Activated T-cell treated with anti-CD3 and anti-CD28 coated beads for 4 hours (primary cell): ENCODE results near the gene CCDC141.

Experiments used
- DNase-seq: peaks from one replicate; pipeline ENCODE4 v3.0.0-alpha.2; 2020

The CCDC141 gene

DNA sequence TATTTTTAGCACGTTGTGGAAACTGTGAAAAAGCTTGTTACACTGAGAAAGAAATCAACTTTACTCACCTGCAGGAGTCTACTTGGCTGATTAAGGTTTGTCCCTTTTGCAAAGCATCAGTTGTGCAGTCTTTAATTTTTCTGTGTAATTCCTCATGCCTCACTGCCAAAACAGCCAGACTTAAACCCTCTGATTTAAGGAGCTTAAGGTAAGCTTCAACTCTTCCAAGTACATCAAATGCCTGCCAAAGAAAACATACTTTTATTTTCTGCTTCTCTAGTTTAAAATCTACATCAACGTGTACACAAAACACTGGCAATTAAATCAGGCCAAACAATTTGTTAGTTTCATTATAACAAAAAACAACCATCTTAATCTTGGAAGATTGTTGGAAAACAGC, 144.7 kb downstream of the CCDC141 start:
- DNase-seq, result no peak

DNA sequence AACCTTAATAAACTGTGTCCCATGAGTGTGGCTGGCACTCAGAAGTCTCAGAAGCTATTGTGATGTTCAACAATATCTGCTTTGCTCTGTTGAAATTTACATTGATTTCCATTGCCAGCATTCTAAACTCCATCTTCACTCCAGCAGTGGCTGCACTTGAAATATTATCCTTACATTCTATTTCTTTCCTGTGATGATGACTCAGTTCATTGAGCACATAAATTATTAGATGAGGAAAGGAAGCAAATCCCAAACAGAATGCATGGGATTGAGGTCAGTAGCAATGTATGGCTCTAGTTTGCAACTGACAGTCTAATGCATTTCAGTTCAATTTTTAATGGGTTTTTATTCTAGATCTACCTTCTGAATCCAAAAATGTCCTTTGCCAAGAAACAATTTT, 150.3 kb downstream of the CCDC141 start:
- DNase-seq, result no peak

DNA sequence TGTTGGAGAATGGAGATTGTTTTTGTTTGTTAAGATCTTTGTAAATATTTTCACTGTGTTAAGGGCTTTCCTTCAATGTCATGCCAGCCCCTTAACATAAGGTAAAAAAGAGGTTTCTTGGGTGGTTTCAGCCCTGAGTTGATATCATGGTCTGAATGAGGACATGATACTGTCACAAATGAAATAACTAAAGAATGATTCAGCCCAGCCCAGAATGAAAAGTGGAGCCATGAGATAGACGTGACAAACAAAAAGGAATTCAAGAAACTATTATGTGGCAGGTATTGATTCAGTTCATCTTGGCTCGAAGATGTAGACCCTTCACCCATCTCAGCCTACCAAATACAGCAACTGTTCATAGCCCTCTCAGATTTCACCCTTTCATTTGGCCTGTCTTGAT, 154.1 kb downstream of the CCDC141 start:
- DNase-seq, result no peak

DNA sequence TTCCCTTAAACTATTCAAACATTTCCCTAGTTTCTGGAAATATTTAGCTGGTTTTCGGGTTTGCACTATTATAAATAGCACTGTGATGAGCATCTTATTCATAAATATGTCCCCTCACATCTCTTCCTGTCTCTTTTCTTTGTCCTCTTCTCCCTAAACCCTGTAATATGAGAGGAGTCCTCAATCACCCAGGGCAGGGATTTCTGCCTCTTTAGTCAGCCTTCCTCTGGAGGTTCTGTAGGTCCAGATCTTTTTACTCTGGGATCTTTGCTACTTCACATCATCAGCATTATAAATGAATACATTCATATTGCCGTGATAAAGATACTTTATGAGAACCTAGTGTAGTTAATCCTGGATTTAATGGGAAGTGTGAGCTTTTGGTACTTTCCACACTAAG, 154.8 kb downstream of the CCDC141 start:
- no peak for DNase-seq

DNA sequence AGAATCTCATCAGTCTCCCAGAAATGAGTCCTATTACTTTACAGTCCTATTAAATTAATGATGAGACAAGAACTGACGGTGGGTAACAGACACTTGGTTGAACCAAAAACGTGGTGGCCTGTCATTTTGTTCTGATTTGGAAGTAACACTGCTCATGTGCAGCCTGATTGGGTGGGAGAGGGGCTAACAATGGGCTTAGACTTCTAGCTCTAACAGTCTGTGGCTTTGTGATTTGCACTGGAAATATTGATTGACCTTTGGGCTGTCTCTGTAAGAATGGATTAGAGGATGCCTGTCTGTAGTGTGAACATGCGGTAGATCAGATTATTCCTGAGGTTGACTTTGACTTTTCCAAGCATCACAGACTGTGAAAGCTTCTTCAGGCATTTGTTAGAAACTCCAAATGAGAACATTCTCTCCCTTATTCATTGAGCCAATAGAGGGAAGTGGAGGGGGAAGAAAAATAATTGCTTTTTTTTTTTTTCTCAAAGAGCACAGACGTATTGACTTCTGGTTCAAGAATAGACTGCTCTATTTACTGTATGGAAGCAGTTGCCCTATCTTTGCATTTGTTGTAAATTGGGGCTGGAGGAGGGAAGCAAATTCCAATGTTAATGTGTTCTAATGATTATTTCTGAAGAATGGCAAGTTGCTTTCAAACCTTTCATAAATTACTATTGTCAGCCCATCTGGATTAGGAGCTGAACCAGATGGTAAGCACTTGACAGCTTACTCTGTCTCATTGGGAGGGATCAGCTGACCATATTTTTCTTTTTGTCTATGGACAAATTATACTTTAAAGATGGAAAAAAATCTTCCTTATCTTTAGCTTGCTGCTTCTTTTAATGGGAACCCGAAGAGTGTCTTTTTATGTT, 156.9 kb downstream of the CCDC141 start:
- no peak for DNase-seq

DNA sequence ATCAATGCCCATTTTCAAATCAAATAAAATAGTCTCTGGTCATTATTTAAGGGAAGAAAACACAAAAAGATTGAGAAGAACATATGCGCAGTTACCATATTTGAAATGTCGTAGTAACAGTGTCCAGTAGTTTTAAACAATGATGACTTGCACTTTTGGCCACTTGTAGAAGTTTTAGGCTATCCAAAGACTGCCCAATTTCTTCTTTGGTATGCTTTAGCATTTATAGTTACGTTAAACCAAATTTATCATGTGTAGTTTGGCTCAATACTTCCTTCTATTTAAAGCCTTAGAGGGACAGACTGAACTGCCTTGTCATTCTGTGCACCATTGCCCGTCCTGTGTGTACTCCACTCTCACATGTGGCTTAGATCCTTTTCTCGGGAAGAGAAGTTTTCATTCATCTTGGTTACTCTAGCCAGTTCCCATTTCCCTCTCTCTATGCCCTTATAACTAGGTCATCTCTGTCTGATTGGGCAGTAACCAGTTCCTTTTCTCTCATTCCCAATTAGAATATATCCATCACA, 157.9 kb downstream of the CCDC141 start:
- no peak for DNase-seq

DNA sequence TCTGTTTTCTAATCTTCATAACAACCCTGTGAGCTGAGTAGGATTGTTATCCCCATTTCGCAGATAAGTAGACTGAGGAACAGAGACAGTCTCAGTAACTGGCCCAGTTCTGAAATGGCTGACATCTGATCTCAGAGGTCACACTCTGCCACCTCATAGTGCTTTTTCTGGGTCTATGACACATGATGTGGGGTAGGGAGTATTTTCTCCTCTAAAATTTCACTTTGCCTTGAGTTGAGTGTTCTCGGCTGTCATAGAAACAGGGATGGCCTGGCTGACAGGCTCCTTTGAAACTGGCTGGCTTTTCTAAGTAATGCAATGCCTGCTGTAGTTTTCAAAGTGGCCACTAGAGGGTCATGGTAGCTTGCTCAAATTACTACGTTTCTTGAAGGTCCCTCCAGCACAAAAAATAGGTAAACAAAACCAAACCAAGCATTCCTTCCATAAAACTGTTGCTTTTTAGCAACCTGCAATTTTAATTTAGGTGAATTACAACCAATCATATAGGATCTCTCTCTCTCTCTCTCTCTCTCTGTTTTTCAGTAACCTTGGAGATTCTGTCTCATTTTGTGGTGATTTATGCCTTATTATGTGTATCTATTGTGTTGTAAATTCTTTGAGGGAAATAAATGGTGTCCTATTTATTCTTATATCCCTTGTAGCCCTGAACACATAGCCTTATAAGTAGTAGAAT, 158.5 kb downstream of the CCDC141 start:
- DNase-seq, result peak; percentile 54

DNA sequence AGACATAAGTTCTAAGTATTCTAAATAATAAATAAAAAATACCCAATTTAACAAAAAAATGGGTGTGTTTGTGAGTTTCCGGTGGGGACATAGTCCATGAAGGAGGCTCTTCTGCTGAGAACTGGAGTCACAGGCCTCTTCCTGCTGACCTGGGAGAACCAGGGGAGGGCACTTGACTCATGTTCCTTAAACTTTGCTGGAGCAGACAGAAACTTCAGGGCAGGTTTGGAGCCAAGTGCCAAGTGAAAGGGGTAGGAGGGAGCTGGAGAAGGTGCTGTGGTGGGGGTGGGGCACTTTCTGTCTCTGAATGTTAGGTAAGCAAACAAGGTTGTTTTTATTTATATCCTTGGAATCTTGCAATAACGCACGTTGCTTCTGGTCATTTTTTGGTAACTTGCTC, 163.9 kb downstream of the CCDC141 start:
- no peak for DNase-seq

DNA sequence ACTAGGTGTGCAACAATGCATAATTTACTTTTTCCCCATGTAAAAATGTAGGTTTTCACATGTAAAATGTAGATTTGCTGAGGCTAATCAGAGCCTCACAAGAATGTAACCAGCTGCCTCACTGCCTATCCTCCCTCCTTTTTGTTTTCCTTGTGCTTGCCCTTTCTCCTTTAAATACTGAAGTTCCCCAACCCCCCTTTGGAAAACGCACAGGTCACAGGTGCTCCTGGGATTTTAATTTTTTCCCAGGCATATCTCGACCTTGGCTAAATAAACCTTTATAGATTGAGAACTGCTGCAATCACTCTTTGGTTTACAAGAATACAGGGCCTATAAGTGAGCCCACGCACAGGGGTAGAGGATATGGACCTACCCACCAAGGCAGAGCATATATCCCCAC, 165.5 kb downstream of the CCDC141 start:
- no peak for DNase-seq

DNA sequence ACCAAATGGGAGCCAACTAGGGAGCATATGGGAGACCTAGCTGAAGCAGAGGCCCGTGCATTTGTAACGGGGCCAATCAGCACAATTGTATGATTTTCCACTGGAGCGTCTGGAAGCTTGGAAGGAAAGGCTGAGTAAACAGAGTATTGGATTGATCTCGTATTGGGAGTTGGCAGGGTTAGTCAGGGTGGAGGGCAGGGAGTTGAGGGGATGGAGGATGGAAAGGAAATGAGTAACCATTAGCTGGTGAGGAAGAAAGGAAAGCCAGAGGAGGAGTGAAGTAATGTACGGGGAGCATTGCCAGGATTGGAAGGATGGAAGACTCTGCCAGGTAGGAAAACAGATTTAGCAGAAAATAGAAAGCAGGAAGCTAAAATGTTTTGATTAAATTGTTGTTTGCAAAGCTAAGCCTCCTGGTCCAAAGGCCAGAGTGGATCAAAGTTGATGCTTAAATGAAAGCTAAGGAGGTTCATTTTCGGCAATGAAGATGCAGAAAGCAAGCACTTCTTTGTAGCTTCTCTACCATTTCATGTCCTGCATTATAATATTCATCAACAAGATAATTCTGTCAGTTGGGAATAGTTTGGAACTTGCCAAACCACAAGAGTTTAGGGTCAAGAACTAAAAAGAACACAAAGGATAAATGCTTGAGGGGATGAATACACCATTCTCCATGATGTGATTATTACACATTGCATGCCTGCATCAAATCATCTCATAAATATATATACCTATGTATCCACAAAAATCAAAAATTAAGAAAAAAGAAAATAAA, 167.1 kb downstream of the CCDC141 start:
- DNase-seq, result no peak

DNA sequence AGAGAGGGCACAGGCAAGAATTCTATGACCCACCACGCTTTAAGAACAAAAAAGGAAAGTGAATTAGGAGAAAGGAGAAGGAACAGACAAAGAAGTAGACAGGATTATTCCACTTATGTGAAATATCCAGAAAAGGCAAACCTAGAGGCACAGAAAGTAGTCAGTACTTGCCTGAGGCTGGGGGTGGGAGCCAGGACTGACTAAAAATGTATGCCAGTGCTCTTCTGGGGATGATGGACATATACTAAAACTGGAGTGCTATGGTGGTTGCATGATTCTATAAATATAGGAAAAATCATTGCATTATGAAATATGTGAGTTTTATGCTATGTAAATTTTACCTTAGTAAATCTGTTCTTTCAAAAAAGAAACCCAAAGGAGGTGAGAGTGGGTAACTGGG, 168.9 kb downstream of the CCDC141 start:
- no peak for DNase-seq

DNA sequence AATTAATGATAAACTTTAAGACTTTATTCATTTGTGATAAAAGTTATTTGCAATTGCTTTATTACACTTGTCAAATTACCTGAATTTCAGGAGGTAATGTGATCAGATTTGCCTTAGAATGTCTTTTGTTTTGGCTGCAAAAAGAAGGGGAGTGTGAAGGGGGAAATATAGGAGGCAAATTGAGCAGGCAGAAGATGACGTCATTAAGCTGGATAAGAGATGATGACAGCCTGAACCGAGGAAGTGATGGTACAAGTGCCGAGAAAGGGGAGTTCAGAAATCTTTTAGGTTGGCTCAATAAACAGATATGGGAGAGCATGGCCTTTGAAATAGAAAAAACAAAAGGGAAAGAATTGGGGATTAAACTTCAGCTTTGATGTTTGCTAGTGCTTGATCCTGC, 169.7 kb downstream of the CCDC141 start:
- DNase-seq, result no peak

DNA sequence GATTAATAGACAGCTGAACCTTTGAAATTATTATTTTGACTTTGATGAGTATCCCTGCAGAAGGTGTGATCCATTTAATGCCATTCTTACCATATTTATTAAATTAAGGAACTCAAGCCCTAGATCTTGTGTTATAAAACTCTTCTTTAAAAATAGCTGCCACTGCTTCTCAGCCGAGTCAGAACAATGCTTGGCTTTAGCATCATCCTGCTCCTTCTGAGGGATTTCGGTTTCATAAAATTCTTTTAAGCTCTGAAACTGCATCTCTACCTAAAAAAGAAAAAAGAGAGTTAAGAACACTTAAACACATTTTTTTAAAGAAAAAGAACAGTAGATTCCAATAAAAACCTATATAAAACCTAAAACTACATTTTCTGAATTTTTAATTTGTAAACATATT, 172.1 kb downstream of the CCDC141 start:
- DNase-seq, result no peak

DNA sequence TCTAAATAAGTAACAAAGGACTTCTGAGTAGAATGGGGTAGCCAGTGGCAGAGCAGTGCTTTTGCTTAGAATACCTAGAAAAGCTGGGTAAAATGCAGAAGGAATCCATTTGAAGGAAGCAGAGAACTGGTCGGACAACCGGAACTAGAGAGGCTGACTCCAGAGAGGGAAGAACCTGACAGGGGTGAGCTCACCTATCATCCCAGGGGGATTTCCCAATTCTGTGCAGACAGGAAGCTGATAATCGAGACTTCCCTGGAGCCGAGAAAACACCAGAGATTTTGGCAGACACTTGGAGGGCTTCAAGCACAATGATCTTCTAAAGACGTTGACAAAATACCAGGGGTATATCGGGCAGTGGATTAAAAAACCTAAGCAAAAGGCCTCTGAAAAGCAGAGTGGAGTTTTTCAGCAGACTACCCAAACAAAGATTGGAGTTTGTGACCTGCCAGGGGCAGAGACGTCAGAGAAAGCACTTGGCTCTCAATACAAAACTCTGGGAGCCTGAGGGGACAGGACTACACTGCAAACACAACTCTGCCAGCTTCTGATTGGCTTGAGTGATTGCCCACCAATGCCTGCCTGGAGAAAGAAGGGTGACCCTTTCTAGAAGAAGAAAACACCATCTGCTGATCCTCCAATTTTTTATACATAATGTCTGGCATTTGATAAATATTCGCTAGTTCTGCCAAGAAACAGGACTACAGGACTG, 175.3 kb downstream of the CCDC141 start:
- no peak for DNase-seq

DNA sequence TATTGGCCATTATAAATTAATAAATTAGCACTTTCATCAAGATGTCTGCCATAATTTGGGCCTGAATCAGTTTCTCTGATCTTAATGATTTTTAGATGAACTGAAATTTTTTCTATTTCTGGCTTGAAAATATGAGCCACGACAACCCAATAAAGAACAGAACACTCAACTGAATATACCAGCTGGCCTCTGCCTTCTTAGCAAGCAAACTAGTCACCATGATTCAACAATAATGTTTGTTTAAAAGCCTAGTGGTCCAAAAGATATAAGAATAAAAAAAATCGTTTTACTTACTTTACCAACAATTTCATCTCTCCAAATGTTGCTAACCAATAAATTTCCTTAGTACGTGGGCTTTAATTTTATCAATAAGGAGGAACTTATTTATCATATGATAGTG, 176.0 kb downstream of the CCDC141 start:
- DNase-seq, result no peak

DNA sequence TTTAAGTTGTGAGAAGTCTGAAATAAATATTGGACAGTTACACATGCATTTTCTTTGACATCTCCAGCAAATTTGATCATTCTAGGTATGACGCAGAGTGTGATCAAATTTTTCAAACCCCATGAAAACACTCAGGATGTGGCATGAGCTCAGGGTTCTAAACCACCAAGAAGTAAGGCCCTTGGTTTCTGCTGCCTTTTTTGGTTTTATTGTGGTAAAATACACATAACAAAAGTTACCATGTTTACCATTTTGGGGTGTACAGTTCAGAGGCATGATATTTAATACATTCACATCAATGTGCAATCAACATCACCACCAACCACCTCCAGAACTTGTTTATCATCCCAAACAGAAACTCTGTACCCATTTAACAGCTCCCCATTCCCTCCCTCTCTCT, 178.4 kb downstream of the CCDC141 start:
- no peak for DNase-seq

DNA sequence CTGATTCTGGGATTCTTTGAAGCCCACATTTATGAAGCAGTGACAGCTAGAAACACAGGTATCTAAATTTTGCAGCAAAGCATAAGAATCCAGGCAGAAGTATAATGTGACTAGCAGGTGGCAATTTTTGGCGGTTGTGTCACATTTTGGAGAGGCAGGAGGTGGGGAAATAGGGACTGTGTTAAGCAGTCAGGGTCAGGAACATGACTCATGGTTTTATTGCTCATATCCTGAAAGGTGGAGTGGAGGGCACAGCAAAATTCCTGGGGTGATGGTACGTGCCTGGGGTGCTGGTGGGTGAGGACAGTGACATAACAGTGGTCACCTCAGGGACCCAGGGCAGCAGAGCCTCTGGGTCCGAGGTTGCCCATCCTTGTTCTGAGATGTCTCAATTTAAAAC, 179.2 kb downstream of the CCDC141 start:
- no peak for DNase-seq

DNA sequence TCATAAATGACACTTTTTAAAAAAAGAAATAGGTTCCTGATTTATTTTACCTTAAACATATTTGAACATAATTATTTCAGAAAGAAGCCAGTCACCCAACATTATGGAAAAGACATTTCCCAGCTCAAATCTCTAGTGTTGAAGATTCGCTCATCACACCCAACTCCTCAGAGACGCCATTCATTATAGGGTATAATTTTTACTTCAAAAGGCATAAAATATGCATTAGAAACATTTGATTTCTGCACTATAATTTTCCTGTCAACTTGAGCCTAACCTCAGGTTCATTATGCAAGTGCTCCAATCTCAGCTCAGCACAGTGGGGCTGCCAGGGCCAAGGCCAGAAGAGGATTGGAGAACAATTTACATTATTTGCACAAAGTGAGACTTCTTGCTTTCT, 183.9 kb downstream of the CCDC141 start:
- no peak for DNase-seq

DNA sequence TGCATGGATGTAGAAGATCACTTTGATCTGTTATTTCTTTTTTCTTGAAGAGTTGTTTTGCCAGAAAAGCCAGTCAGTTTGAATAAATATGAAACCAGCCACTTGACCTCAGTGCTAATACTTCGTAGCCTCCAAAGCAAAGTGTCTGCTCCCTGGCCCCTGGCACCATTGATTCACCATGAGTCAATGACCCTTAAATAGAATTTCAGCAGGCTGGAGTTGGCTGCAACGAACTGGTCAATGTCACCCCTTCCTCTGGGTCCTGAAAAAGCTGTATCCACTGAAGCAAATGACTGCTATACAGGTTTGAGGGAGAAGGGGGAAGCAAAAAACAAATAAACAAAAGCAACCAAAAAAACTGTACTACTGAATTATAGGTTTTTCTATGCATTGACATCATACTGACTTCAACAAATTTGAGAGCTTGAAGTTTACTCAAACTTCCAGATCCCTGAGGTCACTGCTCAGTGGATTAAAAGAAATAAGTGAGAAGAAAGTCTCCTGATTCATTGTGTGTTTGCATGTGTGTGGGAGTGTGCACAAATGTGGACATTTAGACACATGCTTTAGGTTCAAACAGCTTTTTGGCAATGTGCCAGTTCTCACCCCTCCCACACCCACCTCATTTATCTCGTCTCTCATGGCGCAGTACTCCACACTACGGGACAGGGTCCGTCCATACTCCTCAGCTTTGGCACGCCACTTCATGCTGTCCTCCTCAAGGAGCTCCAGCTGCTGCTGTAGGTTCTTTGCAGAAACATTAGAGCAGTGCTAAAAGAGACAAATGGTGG, 184.6 kb downstream of the CCDC141 start:
- DNase-seq, result no peak

DNA sequence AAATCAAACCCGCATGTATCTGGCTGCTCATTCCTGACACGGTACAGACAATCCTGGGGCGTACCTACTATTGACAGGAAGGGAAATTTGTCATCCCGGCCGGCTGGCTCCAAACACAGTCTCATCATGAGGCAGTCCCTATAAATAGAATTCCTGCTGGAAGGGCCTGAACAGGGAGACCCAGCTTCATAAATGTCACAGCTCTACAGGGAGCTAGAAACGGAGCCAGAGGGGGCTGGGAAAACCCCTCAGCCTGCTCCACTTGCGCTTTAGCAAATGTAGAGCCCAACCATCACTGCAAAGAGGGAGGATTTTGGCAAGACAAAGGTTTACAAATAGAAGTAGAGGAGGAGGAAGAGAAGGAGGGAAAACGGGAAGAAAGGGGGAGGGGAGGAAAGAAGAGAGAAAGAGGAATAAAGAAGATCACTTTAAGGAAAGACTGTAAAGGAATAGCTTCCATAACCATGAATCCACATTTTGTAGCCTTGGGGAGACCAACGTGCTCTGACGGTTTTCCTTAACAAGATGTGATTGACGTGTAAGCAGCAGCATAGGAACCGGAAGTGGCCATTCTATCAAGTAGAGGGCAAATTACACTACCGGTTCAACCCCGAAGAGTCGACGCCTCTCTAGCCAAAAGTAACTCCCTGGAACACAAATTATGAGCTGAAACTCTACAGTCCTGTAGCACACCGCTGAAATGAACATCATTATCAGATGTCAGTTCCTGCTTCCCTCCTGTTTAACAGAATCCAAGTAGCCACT, 185.9 kb downstream of the CCDC141 start:
- no peak for DNase-seq
